Measurements from ENCODE around the gene ABLIM1.

ABLIM1 gene

GRCh38 chr10:114392112-114392835, 265.8 kb downstream of the ABLIM1 start:
- no peak for DNase-seq (ENCODE audit: low read depth in 2 of 2)

GRCh38 chr10:114391599-114391998, 266.5 kb downstream of the ABLIM1 start:
- no peak for DNase-seq (ENCODE audit: low read depth in 2 of 2)

GRCh38 chr10:114389426-114389825, 268.6 kb downstream of the ABLIM1 start:
- DNase-seq (ENCODE audit: low read depth in 2 of 2): no peak

- no peak for DNase-seq (ENCODE audit: low read depth in 2 of 2)
These were observed 269.8 kb downstream of the ABLIM1 start for GRCh38 chr10:114388275-114388674.

GRCh38 chr10:114387784-114388183, 270.3 kb downstream of the ABLIM1 start:
- no peak for DNase-seq (ENCODE audit: low read depth in 2 of 2)

GRCh38 chr10:114386452-114386851, 271.6 kb downstream of the ABLIM1 start:
- DNase-seq (ENCODE audit: low read depth in 2 of 2): no peak

- no peak for DNase-seq (ENCODE audit: low read depth in 2 of 2)
These were observed 272.5 kb downstream of the ABLIM1 start for GRCh38 chr10:114385557-114385956.

GRCh38 chr10:114384601-114385000, 273.5 kb downstream of the ABLIM1 start:
- no peak for DNase-seq (ENCODE audit: low read depth in 2 of 2)

- no peak for DNase-seq (ENCODE audit: low read depth in 2 of 2)
These were observed 273.9 kb downstream of the ABLIM1 start for GRCh38 chr10:114384181-114384580.
